ENCODE data around the gene ZNF33A. TPM values are rescaled to one million over a fixed set of nuclear protein-coding genes. Genes with fewer than 3 reads are reported as not detected.

The ZNF33A gene
- total and polyA plus RNA-seq, 12 donors = 5.6 to 27.7 (median 22.9) TPM

- WGBS, 2 donors = 98 to 100% methylated on average over 1 of the region's 1 CpG
- Histone ChIP-seq H3K4me3 (no peak overlapping the region), H3K27ac (no peak overlapping the region), H3K27me3 (no peaks in the 10 kb centered on the region), H3K36me3 (peaks cover 0 to 99% (median 14%) of the 10 kb centered on the region in 9 donors), H3K4me1 (peaks cover 0 to 12% (median 0%) of the 10 kb centered on the region in 9 donors), H3K9me3 (no peaks in the 10 kb centered on the region)
- TF ChIP-seq CTCF (IDR thresholded peaks at IDR 0.05) = no peak
- DNase-seq (no peak), ATAC-seq (no peak)
- intact Hi-C loops (cut with DNase I) = no loop called here
Measured at GRCh38 chr10:38027986-38028385, 17.5 kb downstream of the ZNF33A start.

GRCh38 chr10:38032886-38033285, 22.4 kb downstream of the ZNF33A start:
- 52 to 82% methylated on average over 5 of the region's 5 CpGs for WGBS, 2 donors
- peaks cover 0 to 96% (median 21%) of the 10 kb centered on the region in 9 donors for H3K36me3 ChIP-seq
- peak overlapping the region in 9 of 10 donors; percentile 33 to 80 (median 68) for H3K27ac ChIP-seq
- H3K4me1 ChIP-seq = peaks cover 0 to 15% (median 0%) of the 10 kb centered on the region in 9 donors
- ATAC-seq (peak; percentile 43 to 87 (median 71)), DNase-seq (peak in 1 of 2 donors; percentile 8)
- no peaks in the 10 kb centered on the region for H3K9me3 ChIP-seq
- H3K27me3 ChIP-seq = no peaks in the 10 kb centered on the region
- H3K4me3 ChIP-seq = no peak overlapping the region
- no peak for TF ChIP-seq CTCF (IDR thresholded peaks at IDR 0.05)
- intact Hi-C loops (cut with DNase I) = loop anchor here in 1 of 10 donors (10.0 kb wide), 1 partner anchor 62 kb away; the partner anchor contains the start of gene ZNF37A

- DNase-seq (no peak), ATAC-seq (no peak)
- TF ChIP-seq CTCF (IDR thresholded peaks at IDR 0.05) = no peak
- peak overlapping the region in 3 of 10 donors; percentile 16 to 54 (median 26) for H3K27ac ChIP-seq
- H3K4me3 ChIP-seq = peak overlapping the region in 4 of 10 donors; percentile 23 to 29 (median 24)
- H3K4me1 ChIP-seq = peaks cover 0 to 13% (median 0%) of the 10 kb centered on the region in 9 donors
- H3K27me3 ChIP-seq = no peaks in the 10 kb centered on the region
- WGBS, 2 donors = 85 to 96% methylated on average over 7 of the region's 7 CpGs
- H3K36me3 ChIP-seq = peaks cover 0 to 73% (median 21%) of the 10 kb centered on the region in 9 donors
- intact Hi-C loops (cut with DNase I) = loop anchor here in 1 of 10 donors (10.0 kb wide), 1 partner anchor 56 kb away; the partner anchor contains the start of gene ZNF37A
- H3K9me3 ChIP-seq = no peaks in the 10 kb centered on the region
Measured at GRCh38 chr10:38038107-38038931, 27.8 kb downstream of the ZNF33A start.

GRCh38 chr10:38038932-38039245, 28.4 kb downstream of the ZNF33A start:
- peaks cover 0 to 73% (median 21%) of the 10 kb centered on the region in 9 donors for H3K36me3 ChIP-seq

More at GRCh38 chr10:38038932-38039245, 28.4 kb downstream of the ZNF33A start:
- DNase-seq (no peak), ATAC-seq (no peak)
- H3K4me3 ChIP-seq = peak overlapping the region in 1 of 10 donors; percentile 23
- peak overlapping the region in 1 of 10 donors; percentile 54 for H3K27ac ChIP-seq
- intact Hi-C loops (cut with DNase I) = loop anchor here in 1 of 10 donors (10.0 kb wide), 1 partner anchor 56 kb away; the partner anchor contains the start of gene ZNF37A
- no peaks in the 10 kb centered on the region for H3K27me3 ChIP-seq
- H3K9me3 ChIP-seq = no peaks in the 10 kb centered on the region
- no peak for TF ChIP-seq CTCF (IDR thresholded peaks at IDR 0.05)
- H3K4me1 ChIP-seq = peaks cover 0 to 12% (median 0%) of the 10 kb centered on the region in 9 donors
